CD4-positive, alpha-beta T cell treated with Interleukin-4 for 4 hours (primary cell): ENCODE measurements around the gene ASB7.
"Not testable (repeated sequence)": the region's sequence is repeated elsewhere in the genome, so short reads cannot be mapped to it uniquely, and the experiment has no call there.

ENCODE experiments used
- DNase-seq: peaks from one replicate; pipeline ENCODE4 v3.0.0-alpha.2; 2020

Gene ASB7

GRCh38 chr15:100653608-100654007, 51.2 kb downstream of the ASB7 start:
- no peak for DNase-seq

- no peak for DNase-seq
These were observed 56.5 kb downstream of the ASB7 start for GRCh38 chr15:100658895-100659294.

GRCh38 chr15:100661156-100661555, 58.8 kb downstream of the ASB7 start:
- DNase-seq = no peak

DNA sequence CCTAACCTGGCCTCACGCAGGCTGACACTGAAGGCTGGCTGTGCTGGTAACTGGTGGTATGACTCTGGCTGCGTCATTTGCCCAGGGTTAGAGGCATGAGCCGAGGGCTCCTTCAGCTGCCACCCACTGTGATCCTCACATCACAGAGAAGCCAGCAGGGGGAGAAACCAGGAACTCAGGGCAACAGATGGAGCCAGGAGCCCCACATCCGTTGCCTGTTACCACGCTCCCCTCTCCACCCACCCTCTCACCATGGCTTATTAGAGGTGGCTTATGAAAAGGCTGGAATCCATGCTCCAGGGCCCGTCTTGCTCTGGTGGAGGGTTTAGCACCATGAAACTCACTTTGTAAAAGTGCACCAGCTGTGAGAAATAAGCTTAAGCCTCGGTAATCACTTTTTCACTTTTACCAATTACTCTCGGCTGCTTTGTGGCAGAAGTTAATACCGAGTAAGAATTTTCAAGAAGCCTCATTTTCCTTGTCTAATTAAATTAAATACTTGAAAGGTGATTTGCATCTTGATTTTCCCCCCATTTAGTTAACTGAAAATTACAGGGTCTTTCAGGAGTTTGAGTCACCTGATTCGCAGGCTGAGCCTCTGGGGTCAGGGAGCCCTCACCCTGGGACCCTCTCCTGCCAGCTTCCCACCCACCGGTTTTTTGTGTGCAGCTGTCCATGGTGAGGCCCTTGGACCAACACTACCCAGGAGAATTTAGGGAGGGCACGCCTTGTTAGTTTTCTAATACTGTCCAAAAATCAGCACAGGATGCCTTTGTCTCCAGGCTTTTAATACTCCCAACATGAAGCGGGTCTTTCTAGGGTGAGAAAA, 60.9 kb downstream of the ASB7 start:
- no peak for DNase-seq

GRCh38 chr15:100663915-100664281, 61.5 kb downstream of the ASB7 start:
- no peak for DNase-seq

- no peak for DNase-seq
These were observed 63.2 kb downstream of the ASB7 start for GRCh38 chr15:100665570-100665969.

DNA sequence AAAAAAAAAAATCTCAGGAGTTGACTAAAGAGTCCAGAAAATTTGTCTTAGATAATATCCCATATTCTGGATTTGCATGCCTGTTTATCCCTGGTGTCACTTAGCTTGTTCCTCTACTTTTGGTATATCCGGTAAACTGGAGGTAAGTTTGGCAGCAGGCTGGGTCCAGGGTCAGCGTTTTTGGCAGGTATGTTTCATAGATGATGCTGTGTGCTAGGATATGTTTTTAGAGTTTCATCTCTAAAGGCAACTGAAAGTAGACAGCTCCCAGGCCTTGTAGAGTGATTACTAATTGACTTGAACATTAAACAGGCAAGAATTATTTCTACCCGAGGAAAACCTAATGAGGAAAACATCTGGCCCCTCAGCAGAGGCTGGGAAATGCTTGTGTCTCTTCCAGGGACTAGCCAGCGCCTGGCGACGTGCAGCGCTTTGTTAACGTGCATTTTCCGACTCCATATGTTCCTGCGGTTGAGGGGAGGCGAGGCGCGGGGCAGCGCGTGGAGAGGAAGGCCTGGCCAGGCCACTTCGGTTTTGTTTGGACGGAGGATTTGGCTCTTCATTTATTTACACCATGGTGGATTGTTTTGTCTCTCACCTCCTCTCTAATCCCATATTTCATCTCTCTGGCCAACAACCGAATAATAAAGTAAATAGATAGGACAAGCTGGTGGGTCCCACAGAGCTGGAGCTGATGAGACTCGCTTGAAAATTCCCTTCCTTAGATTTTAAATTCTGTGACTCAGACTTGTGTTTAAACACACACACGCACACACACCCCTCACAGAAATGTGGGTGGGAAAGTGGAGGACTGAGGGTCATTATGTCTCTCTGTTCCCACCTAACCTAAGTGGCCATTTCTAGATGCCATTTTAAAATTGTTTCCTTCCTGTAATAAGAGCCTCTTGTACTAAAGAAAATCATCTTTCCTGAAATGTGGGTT, 65.3 kb downstream of the ASB7 start:
- DNase-seq = no peak

- no peak for DNase-seq
These were observed 66.0 kb downstream of the ASB7 start for GRCh38 chr15:100668348-100668745.

GRCh38 chr15:100669260-100669659, 66.9 kb downstream of the ASB7 start:
- no peak for DNase-seq

DNA sequence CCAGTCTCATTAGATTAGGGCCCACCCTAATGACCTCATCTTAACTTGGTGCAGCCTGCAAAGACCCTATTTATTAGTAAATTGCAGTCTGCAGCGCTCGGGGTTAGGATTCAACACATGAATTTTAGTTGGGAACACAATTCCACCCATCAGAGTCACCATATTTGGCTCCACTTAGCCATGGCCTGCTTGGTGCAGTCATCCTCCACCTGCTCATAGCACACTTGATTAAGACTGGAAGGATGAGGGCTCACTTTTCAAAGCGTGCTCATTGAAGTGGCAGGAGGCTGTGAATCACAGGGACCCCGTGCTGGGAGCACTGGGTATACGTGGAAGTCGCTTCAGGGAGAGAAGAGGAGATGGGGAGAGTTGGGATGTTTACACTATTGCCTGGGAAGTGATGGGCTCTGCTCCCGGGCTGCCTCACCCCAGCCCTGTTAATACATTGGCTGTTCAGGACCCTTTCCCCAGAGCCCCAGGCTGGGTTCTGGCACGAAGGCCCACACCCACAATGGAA, 68.2 kb downstream of the ASB7 start:
- DNase-seq = no peak

GRCh38 chr15:100671124-100671680, 68.8 kb downstream of the ASB7 start:
- DNase-seq = no peak

- DNase-seq = no peak
These were observed 69.6 kb downstream of the ASB7 start for GRCh38 chr15:100671858-100672543.

GRCh38 chr15:100672959-100673358, 70.6 kb downstream of the ASB7 start:
- no peak for DNase-seq

- DNase-seq = not testable (repeated sequence)
These were observed 76.8 kb downstream of the ASB7 start for GRCh38 chr15:100679151-100679550.

- no peak for DNase-seq
These were observed 78.3 kb downstream of the ASB7 start for GRCh38 chr15:100680726-100681125.

DNA sequence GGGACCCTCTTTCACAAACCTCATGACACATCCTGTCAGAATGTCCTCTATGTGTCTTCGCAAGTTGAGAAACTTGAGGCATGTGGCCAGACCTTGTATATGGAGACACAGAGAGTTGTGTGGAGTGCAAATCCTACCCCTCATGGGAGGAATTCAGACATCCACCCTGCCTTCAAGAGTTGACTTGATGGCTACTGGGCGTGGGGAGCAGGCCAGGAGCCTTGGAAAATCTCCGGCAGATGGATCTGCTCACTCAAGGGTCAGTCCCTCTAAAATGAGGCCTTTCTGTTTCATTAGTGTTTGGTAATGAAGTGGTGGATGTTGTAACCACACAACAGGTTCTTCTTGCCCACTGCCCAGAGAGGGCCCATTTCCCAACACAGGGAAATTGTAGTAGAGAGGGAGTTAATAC, 79.0 kb downstream of the ASB7 start:
- DNase-seq = no peak

DNA sequence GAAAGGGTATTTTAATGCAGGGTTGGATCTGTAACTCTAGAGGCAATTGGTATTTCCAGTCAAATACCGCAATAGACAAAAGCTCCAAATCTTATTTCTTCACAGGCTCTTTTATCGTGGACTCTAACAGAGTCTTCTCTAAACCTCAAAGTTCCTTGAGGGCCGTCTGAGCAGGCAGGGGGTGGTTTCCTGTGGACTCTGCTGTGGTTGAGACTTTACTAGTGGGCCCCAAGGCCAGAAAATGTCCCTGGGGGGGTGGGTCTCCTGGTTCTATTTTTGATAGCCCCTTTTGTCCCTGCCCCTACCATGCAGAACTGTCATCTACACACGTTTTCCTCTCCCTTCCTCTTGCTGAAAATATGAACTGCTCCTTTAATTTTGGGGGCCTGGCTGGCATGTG, 80.1 kb downstream of the ASB7 start:
- DNase-seq = no peak

DNA sequence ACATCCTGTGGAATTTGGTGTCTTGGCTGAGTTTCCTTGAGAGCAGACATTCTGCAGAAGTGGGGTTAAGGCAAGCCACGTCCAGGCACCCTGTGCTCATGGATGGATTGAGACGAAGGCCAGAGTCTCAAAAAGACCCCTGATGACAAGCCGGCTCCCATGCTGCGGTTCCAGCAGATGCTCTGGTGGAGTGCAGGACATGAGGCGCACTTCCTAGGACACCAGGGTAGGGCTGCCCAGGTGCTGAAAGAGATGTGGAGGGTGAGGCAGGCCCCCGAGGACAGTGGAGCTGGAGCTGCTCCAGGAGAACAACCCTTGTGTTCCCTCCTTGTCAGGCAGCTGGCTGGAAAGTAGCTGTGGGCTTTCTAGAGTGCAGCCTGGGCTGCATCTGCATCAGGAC, 81.0 kb downstream of the ASB7 start:
- DNase-seq = no peak

DNA sequence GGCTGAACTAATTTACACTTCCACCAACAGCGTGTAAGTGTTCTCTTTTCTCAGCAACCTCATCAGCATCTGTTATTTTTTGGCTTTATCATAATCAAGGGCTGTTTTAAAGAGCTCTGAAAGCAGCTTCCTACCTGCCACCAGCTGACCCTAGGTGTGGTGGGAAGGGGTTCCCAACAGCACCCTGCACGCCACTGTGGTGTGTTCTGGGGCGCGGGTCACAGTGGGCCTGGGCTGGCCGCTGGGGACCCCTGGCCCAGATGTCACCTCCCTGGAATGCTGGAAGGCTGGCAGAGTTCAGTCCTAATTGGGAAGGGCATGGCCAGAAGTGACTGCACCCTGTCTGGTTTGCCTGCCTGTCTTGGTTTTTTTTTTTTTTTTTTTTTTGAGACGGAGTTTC, 82.2 kb downstream of the ASB7 start:
- DNase-seq = no peak

GRCh38 chr15:100686021-100686724, 83.8 kb downstream of the ASB7 start:
- DNase-seq = no peak

DNA sequence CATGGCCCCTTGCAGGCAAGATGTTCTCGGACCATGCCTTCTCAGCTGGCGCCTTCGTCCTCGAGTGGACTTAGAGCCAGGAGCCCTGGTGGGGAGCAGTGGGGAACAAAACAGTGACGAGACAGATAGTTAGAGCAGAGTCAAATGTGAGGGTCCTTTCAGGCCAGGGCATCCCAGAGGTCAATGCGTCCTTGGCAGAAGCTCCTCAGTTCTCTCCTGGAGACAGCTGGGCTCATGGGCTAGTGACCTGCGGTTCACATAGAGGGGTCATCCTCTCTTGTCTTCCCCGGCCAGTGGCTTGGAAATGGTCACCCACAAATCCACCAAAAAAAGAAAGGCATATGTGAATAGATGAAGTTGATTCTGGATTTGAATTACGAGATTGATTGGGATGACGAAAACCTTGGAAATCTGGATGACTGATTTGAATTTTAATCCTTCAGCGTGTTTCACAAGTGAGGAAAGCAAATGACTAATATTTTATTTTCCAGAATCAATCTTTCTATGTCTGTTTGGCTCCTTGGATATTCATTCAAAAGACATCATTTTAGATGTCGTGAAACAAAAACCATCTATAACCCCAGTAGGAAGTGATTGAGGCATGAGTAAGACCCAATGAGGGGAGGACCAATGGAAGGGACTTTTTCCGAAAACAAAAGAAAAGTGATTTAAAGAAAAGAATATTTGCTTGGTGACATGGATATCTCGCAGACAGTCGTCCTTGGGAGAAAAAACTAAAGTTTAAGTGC, 84.5 kb downstream of the ASB7 start:
- no peak for DNase-seq
